Glutamatergic neuron (in vitro differentiated cells): ENCODE data around the gene SULT1A2. TPM values are rescaled to one million over a fixed set of nuclear protein-coding genes. Genes with fewer than 3 reads are reported as not detected.
"Not testable (repeated sequence)": the region's sequence is repeated elsewhere in the genome, so short reads cannot be mapped to it uniquely, and the experiment has no call there.

Experiments used
- DNase-seq: peaks from one replicate; pipeline ENCODE4 v3.0.0; 2022
- H3K27ac Mint-ChIP-seq: one replicate; pipeline ENCODE4 v1.8.0; 2020; ENCODE audit warnings: mild to moderate bottlenecking, mixed read lengths, inconsistent platforms; ENCODE audit not compliant: unreplicated experiment
- H3K27me3 Mint-ChIP-seq: one replicate; pipeline ENCODE4 v1.8.0; 2020; ENCODE audit warnings: mild to moderate bottlenecking, moderate library complexity, mixed read lengths, inconsistent platforms; ENCODE audit not compliant: unreplicated experiment
- H3K36me3 Mint-ChIP-seq: one replicate; pipeline ENCODE4 v1.8.0; 2020; ENCODE audit warnings: mild to moderate bottlenecking, mixed read lengths, inconsistent platforms; ENCODE audit not compliant: unreplicated experiment
- H3K4me1 Mint-ChIP-seq: one replicate; pipeline ENCODE4 v1.8.0; 2020; ENCODE audit warnings: mild to moderate bottlenecking, low read depth, mixed read lengths, inconsistent platforms; ENCODE audit not compliant: unreplicated experiment
- H3K4me3 Mint-ChIP-seq: one replicate; pipeline ENCODE4 v1.8.0; 2020; ENCODE audit warnings: mild to moderate bottlenecking, mixed read lengths, inconsistent platforms; ENCODE audit not compliant: unreplicated experiment
- H3K9me3 Mint-ChIP-seq: one replicate; pipeline ENCODE4 v1.8.0; 2020; ENCODE audit warnings: mild to moderate bottlenecking, moderate library complexity, mixed read lengths, inconsistent platforms; ENCODE audit not compliant: unreplicated experiment
- long read RNA-seq: library from polyadenylated mRNA; unstranded; transcript quantifications from one replicate; pipeline ENCODE4 v2.0.0, GENCODE V29; 2020; ENCODE audit not compliant: unreplicated experiment
- total RNA-seq: library from RNA; stranded (reverse); fragmentation: NEBNext Ultra II Directional; extraction: Animal tissue kit (Norgen Biotek cat#: 25700); gene quantifications from one replicate; pipeline ENCODE4 v1.2.1, GENCODE V29; 2021; ENCODE audit not compliant: unreplicated experiment
- TF ChIP-seq, protein P1 (sequence below): fragments of 200-600 bp; sonication (generic); IDR thresholded peaks from one replicate; pipeline ENCODE4 v1.5.0; 2021; ENCODE audit not compliant: partially characterized antibody, unreplicated experiment

SULT1A2 gene
- not detected for total RNA-seq
- long read RNA-seq = 0 reads

DNA sequence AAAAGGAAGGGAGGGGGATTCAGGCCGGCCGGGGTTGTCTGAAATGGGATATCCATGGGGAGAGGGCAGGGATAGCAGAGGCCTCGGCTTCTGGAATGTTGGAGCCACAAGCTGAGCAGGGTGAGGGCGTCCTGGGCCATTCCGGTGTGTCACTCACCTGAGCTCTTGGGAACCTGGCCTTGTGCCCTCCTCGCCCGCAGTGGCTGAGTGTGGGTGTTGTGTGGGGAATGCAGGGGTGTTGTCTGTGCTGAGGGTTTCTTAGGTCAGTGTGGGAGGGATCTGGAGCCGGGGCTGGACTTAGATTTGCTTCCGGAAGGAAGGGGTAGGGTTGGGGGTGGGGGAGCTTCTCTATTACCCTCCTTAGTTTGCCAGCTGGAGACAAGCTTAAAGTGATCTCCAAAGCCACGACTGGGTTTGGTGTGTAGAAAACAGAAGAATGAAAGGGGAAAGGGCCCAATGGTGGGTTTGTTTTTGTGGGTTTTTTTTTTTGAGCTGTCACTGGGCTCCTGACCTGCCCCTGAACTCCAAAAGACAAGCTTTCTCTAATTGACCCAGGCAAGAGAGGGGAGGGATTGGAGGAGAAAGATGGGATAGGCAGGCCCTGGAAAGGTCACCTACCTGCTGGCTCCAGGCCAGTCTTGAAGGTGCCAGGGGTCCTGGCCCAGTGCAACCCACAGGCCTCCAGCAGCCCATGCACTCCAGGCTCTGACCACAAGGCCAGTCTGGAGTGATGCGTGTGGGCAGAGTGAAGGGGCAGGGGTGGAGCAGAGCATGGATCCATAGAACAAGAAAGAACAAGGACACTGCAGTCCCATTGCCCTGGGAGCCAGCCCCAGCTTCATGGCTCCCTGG lies at the start of gene SULT1A2:
Gene SULT1A2, minus strand, starts transcription at position 211 of the 852 bp plus-strand sequence. CDS start 1,120 bp downstream, outside the sequence.
- Mint-ChIP-seq H3K27ac (no peak within 1 kb of the TSS), H3K4me3 (no peak within 1 kb of the TSS), H3K27me3 (peaks cover 6% of the 10 kb centered on the region), H3K9me3 (peaks cover 2% of the 10 kb centered on the region), H3K36me3 (no peaks in the 10 kb centered on the region), H3K4me1 (no peaks in the 10 kb centered on the region)
- TF ChIP-seq, protein P1, sequence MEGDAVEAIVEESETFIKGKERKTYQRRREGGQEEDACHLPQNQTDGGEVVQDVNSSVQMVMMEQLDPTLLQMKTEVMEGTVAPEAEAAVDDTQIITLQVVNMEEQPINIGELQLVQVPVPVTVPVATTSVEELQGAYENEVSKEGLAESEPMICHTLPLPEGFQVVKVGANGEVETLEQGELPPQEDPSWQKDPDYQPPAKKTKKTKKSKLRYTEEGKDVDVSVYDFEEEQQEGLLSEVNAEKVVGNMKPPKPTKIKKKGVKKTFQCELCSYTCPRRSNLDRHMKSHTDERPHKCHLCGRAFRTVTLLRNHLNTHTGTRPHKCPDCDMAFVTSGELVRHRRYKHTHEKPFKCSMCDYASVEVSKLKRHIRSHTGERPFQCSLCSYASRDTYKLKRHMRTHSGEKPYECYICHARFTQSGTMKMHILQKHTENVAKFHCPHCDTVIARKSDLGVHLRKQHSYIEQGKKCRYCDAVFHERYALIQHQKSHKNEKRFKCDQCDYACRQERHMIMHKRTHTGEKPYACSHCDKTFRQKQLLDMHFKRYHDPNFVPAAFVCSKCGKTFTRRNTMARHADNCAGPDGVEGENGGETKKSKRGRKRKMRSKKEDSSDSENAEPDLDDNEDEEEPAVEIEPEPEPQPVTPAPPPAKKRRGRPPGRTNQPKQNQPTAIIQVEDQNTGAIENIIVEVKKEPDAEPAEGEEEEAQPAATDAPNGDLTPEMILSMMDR = no peak
- DNase-seq = no peak

DNA sequence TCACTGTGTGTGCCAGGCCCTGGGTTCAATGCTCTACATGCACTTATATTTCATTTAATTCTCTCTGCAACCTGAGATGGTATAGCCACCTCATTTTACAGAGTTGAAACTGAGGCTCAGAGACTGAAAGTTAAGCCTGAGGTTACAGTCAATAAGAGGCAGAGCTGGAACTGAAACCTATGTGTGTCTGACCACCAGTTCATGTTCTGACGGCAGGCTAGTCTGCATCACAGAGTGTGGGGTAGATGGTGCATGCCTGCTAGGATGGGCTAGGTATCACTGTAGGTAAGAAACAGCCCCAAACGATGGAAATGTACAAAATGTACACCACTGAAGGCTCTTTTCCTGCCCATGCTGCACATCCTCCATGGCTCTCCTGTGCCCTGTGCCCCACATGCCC lies 43.1 kb upstream of the SULT1A2 start:
- H3K27me3 Mint-ChIP-seq, DNase-seq, H3K9me3 Mint-ChIP-seq, H3K4me1 Mint-ChIP-seq, H3K27ac Mint-ChIP-seq, H3K36me3 Mint-ChIP-seq, H3K4me3 Mint-ChIP-seq: not testable (repeated sequence)

DNA sequence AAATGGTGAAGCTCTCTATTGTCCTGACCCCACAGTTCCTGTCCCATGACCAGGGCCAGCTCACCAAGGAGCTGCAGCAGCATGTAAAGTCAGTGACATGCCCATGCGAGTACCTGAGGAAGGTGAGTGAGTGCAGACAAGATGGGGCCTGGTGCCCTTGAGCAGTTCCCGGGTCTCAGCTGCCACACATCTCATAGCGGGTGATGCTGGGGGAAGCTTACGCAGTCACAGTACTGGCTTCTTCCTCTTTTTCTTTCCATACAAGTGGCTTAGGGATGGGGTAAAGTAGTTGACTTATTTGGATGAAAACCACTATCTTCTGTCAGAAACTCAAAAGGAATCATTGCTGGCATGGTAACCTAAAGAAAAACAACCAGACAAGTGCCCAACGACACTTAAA lies 41.5 kb upstream of the SULT1A2 start:
- not testable (repeated sequence) for H3K4me1 Mint-ChIP-seq, H3K4me3 Mint-ChIP-seq, H3K36me3 Mint-ChIP-seq, DNase-seq, H3K27me3 Mint-ChIP-seq, H3K27ac Mint-ChIP-seq, H3K9me3 Mint-ChIP-seq

DNA sequence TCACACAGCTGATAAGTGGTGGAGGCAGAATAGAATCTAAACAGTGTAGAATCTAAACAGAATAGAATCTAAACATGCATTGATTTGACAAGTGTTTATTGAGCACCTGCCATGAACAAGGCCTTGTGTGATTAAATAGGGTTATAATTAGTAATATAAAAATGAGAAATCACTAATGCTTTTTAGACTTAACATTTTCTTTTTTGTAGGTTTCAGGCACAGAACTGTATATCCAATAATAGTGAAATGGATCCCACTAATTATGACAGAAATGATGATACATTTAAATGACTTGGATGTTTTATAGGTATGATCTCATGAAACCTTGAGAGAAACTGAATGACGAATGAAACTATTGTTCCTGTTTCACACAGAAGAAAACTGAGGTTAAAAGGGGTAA lies 40.9 kb upstream of the SULT1A2 start, which contains the start of gene NPIPB8:
Gene NPIPB8, plus strand, starts transcription at position 301 of the 400 bp plus-strand sequence. CDS start 296 bp downstream, outside the sequence.
- H3K9me3 Mint-ChIP-seq, H3K4me1 Mint-ChIP-seq, H3K27ac Mint-ChIP-seq, DNase-seq, H3K27me3 Mint-ChIP-seq, H3K36me3 Mint-ChIP-seq, H3K4me3 Mint-ChIP-seq: not testable (repeated sequence)

DNA sequence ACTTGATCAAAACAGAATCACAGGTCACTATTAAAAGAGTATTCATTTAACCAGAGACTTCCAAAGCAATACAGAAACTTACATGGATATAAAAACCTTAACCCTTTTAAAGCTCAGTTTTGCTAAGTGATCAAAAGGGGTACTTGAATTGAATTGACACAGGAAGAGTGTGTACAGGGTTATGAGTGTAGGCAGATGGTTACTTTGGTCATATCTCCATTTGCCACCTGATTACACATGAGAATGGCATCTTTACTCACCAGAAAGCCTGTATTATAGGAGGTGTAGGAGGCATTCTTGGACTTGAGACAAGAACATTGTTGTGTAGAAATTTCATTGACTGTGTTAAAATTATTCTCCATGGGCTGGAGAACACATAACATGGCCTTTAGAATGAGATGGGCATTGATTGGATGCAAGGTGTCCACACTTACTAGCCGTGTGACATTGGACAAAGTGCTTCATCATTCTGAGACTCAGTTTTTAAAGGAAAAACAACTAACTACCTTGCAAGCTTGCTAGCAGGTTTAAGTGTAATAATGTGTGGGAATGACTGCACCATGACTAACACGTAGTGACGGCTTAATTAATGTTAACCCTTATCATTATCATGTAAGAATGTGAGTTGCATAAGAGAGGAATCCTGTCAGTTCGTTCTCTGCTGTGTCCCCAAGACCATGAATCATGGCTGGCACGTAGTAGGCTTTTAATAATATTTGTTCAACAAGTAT lies 39.4 kb upstream of the SULT1A2 start:
- H3K4me3 Mint-ChIP-seq, DNase-seq, H3K27me3 Mint-ChIP-seq, H3K36me3 Mint-ChIP-seq, H3K4me1 Mint-ChIP-seq, H3K9me3 Mint-ChIP-seq, H3K27ac Mint-ChIP-seq: not testable (repeated sequence)

DNA sequence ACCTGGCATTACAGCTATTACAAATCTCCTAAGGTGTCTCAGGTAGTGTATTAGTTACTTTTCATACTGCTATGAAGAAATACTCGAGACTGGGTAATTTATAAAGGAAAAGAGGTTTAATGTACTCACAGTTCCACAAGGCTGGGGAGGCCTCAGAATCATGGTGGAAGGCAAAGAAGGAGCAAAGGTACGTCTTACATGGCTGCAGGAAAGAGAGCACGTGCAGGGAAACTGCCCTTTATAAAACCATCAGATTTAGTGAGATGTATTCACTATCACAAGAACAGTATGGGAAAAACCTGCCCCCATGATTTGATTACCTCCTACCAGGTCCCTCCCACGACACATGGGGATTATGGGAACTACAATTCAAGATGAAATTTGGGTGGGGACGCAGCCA lies 34.1 kb upstream of the SULT1A2 start:
- not testable (repeated sequence) for H3K9me3 Mint-ChIP-seq, H3K27ac Mint-ChIP-seq, H3K36me3 Mint-ChIP-seq, DNase-seq, H3K4me1 Mint-ChIP-seq, H3K4me3 Mint-ChIP-seq, H3K27me3 Mint-ChIP-seq

DNA sequence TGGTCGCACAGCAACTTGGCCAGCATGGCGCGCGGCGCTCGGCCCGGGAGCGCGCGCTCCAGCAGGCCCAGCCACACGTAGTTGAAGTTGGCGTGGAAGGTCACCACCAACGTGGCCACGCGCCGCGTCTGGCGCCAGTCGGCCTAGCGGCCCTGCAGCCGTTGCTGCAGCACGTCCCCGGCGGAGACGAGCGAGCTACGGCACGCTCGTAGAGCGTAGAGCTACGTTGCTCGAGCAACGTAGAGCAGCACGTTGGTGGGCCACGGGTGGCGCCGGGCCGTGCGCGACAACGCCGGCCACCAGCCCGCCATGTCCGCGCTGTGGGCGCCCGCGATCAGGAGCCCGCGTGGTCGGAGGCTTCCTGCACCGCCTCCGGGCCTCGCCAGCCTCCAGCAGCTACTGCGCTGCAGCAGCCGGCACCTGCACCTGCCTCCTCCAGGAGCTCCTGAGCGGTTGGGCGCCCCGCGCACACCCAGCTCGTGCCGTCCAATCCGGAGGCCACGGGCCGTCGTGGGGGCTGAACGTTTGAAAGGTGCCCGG lies 26.4 kb upstream of the SULT1A2 start:
- Mint-ChIP-seq H3K9me3 (no peaks in the 10 kb centered on the region), H3K36me3 (no peaks in the 10 kb centered on the region), H3K4me3 (peak overlapping the region; percentile 52), H3K4me1 (no peaks in the 10 kb centered on the region), H3K27me3 (peaks cover 2% of the 10 kb centered on the region), H3K27ac (no peak overlapping the region)
- DNase-seq = no peak
- TF ChIP-seq, protein P1 = no peak

DNA sequence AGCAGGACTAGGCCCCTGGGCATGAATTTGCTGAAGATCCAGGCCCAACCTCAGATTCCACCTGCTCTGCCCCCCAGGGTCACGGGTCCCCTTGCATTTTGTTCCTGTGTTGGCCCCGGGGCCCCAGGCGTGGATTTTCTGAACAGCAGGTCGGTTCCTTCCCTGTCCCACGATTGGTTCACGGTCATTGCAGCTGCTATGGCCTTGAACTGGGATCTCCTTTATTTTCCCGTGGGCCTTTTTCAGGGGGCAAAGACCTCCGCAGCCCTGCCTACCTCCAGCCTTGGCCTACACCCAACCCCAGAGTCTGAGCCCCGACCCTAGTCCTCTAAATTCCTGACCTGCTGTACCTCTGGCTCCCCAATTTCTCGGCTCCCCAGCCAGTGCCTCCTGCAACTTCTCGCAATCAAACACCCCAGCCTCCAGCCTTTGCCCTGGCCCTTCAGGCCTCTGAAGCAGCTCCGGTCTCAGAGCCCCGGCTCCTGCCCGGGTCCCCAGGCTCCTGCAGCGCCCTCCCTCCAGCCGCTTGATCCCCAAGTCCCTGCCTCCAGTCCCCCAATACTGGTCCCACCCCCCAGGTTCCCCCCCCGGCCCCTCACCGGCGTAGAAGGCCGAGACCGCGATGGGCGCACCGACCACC lies 25.8 kb upstream of the SULT1A2 start:
- not testable (repeated sequence) for H3K9me3 Mint-ChIP-seq, H3K27ac Mint-ChIP-seq, H3K4me1 Mint-ChIP-seq, H3K27me3 Mint-ChIP-seq, H3K36me3 Mint-ChIP-seq, H3K4me3 Mint-ChIP-seq, DNase-seq
